Nephron progenitor cell (in vitro differentiated cells): ENCODE measurements around the gene GLDC.

Source experiments
- DNase-seq: peaks from one replicate; pipeline ENCODE4 v3.0.0; 2021
- H3K27ac Mint-ChIP-seq: 2 replicates; pipeline ENCODE4 v1.8.0; 2021; ENCODE audit warnings: mild to moderate bottlenecking, moderate library complexity, mixed read lengths
- H3K27me3 Mint-ChIP-seq: 2 replicates; pipeline ENCODE4 v1.8.0; 2021; ENCODE audit warnings: mild to moderate bottlenecking, low read depth, mixed read lengths; ENCODE audit not compliant: poor library complexity
- H3K36me3 Mint-ChIP-seq: 2 replicates; pipeline ENCODE4 v1.8.0; 2021; ENCODE audit warnings: low read depth, mixed read lengths
- H3K4me1 Mint-ChIP-seq: 2 replicates; pipeline ENCODE4 v1.8.0; 2021; ENCODE audit warnings: mixed read lengths
- H3K4me3 Mint-ChIP-seq: 2 replicates; pipeline ENCODE4 v1.8.0; 2021; ENCODE audit warnings: mild to moderate bottlenecking, moderate library complexity, mixed read lengths
- H3K9me3 Mint-ChIP-seq: 2 replicates; pipeline ENCODE4 v1.8.0; 2021; ENCODE audit warnings: mild to moderate bottlenecking, moderate library complexity, mixed read lengths
- TF ChIP-seq, protein P1 (sequence below): fragments of 200-600 bp; sonication (generic); IDR thresholded peaks from 2 replicates; pipeline ENCODE4 v1.5.0; 2021; ENCODE audit warnings: antibody characterized with exemption

The GLDC gene

DNA sequence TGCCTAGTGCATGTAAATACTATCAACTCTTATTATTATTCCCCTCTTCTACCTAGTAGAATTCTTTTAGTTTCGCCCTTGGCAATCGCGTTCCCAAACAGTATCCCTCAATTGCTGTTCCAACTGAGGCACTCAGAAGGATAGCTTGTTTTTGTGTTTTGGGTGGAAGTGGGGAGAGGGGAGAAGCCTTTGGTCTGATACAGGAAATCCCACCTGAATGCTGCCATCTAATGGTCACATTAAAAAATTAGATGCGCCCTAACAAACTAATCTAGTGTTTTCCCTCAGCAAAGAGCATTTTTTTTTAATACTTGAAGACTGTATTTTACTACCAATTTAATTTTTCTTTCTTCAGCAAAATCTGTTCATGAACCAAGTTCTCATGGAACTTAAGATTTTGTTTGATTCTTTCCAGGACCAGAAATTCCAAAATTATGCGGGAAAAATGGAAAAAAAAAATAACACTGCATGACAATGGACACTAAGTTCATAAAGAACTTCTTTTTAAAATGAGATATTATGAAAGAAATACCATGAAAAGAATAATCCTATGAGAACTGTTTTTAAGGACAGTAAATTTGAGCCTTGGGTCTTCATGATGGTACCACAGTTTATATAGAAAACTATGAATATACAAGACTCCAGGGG lies 22.2 kb upstream of the GLDC start:
- Mint-ChIP-seq H3K27ac (no peak overlapping the region), H3K36me3 (no peaks in the 10 kb centered on the region), H3K27me3 (no peaks in the 10 kb centered on the region), H3K9me3 (no peaks in the 10 kb centered on the region), H3K4me3 (no peak overlapping the region), H3K4me1 (peaks cover 12% of the 10 kb centered on the region)
- TF ChIP-seq, protein P1, sequence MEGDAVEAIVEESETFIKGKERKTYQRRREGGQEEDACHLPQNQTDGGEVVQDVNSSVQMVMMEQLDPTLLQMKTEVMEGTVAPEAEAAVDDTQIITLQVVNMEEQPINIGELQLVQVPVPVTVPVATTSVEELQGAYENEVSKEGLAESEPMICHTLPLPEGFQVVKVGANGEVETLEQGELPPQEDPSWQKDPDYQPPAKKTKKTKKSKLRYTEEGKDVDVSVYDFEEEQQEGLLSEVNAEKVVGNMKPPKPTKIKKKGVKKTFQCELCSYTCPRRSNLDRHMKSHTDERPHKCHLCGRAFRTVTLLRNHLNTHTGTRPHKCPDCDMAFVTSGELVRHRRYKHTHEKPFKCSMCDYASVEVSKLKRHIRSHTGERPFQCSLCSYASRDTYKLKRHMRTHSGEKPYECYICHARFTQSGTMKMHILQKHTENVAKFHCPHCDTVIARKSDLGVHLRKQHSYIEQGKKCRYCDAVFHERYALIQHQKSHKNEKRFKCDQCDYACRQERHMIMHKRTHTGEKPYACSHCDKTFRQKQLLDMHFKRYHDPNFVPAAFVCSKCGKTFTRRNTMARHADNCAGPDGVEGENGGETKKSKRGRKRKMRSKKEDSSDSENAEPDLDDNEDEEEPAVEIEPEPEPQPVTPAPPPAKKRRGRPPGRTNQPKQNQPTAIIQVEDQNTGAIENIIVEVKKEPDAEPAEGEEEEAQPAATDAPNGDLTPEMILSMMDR, result peak; percentile 57
- no peak for DNase-seq

DNA sequence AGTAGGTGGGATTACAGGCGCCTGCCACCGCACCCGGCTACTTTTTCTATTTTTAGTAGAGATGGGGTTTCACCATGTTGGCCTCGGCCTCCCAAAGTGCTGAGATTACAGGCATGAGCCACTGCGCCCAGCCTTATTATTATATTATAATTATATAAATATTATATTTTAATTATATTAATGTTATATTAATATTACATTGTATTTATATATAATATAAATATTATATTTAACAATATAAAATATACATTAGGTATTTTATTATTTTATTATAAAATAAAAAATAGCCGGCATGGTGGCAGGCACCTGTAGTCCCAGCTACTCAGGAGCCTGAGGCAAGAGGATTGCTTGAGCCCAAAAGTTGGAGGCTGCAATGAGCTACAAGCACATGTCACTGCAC lies 21.6 kb upstream of the GLDC start:
- TF ChIP-seq, protein P1, result no peak
- no peak for DNase-seq
- H3K27ac Mint-ChIP-seq, result no peak overlapping the region
- no peaks in the 10 kb centered on the region for H3K36me3 Mint-ChIP-seq
- no peaks in the 10 kb centered on the region for H3K27me3 Mint-ChIP-seq
- peaks cover 12% of the 10 kb centered on the region for H3K4me1 Mint-ChIP-seq
- no peaks in the 10 kb centered on the region for H3K9me3 Mint-ChIP-seq
- no peak overlapping the region for H3K4me3 Mint-ChIP-seq

DNA sequence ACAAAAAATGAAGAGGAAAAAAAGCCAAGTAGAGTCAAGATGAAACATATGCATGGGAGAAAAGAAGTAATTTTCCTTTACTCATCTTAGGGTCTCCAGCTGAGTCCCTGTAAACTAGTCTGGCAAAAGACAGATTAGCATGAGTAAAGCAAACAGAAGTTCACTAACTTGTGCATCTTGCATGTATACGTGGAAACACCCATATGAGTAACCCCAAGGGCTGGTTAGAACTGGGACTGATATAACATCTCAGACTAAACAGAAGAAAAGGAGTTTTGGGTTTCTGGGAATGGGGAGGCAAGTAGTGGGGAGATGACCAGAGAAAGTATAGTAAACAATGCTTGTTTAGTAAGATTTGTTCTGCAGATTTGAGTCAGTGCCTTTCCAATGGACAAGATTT lies 20.1 kb upstream of the GLDC start:
- H3K4me1 Mint-ChIP-seq, result peaks cover 12% of the 10 kb centered on the region
- no peaks in the 10 kb centered on the region for H3K27me3 Mint-ChIP-seq

DNA sequence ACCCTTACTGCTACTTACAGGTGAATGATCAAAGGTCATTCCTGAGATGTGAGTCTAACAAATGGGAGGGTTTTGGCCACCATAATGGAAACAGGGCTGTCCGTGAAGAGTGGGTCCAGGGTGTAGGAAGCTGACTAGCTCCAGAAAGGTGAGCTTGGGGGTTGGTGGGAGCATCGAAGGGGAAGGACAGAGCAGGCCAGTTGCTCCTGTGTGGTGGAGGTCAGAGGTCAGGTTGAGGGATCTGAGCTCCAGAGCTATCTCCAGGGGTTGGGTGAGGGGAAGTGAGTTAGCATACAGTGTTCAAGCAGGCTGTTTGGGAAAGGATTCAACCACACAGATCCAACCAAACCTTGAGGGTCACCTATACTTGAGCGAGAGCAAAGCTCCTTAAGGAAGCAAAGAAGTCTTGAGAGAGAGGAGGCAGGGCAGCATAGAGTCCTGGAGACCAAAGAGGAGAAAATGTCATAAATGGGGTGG lies 18.7 kb upstream of the GLDC start:
- TF ChIP-seq, protein P1, result no peak
- Mint-ChIP-seq H3K27me3 (no peaks in the 10 kb centered on the region), H3K4me1 (peaks cover 12% of the 10 kb centered on the region), H3K9me3 (no peaks in the 10 kb centered on the region), H3K4me3 (no peak overlapping the region), H3K36me3 (no peaks in the 10 kb centered on the region), H3K27ac (peak overlapping the region; percentile 65)
- DNase-seq, result no peak

More for the DNA sequence above, 20.1 kb upstream of the GLDC start:
- Mint-ChIP-seq H3K9me3 (no peaks in the 10 kb centered on the region), H3K36me3 (no peaks in the 10 kb centered on the region), H3K27ac (no peak overlapping the region), H3K4me3 (no peak overlapping the region)
- DNase-seq, result no peak
- TF ChIP-seq, protein P1, result no peak

DNA sequence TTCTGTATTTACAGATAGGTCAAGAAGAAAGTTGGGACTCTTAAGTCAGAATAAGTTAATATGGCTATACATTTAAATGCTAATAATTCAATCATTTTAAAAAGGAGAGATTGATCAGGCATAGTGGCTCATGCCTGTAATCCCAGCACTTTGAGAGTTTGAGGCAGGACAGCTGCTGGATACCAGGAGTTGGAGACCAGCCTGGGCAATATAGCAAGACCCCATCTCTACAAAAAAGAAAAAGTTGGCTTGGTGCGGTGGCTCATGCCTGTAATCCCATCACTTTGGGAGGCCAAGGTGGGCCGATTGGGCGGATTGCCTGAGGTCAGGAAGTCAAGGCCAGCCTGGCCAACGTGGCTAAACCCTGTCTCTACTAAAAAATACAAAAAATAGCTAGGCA lies 15.0 kb upstream of the GLDC start:
- Mint-ChIP-seq H3K9me3 (no peaks in the 10 kb centered on the region), H3K4me3 (no peak overlapping the region), H3K4me1 (peaks cover 8% of the 10 kb centered on the region), H3K27me3 (no peaks in the 10 kb centered on the region), H3K36me3 (no peaks in the 10 kb centered on the region), H3K27ac (no peak overlapping the region)
- TF ChIP-seq, protein P1, result no peak
- no peak for DNase-seq
